HG03175 (cell line): Measurements from ENCODE around the gene CENATAC.
"Not testable (repeated sequence)": the region's sequence is repeated elsewhere in the genome, so short reads cannot be mapped to it uniquely, and the experiment has no call there.

ENCODE experiments used
- ATAC-seq: cut with Tn5 transposase; IDR thresholded peaks from one replicate; pipeline ENCODE4 v1.9.1; 2021; ENCODE audit warnings: mild to moderate bottlenecking, moderate library complexity; ENCODE audit not compliant: unreplicated experiment

Gene CENATAC

GRCh38 chr11:118997627-118998387, at the start of gene CENATAC:
TSS of gene CENATAC (plus strand) at chr11:118998138. CDS start at chr11:118998198, 60 bp downstream.
- peak; percentile 93 for ATAC-seq

- no peak for ATAC-seq
These were observed 44.7 kb upstream of the CENATAC start for GRCh38 chr11:118953265-118953664.

GRCh38 chr11:118953976-118954375, 44.0 kb upstream of the CENATAC start:
- not testable (repeated sequence) for ATAC-seq

GRCh38 chr11:118956094-118956846, 41.7 kb upstream of the CENATAC start, which contains the start of gene UPK2:
TSS of gene UPK2 (plus strand) at chr11:118956298. CDS start at chr11:118956351, 53 bp downstream.
- peak; percentile 76 for ATAC-seq

GRCh38 chr11:118956847-118957469, 41.0 kb upstream of the CENATAC start:
- no peak for ATAC-seq

- ATAC-seq = no peak
These were observed 40.4 kb upstream of the CENATAC start for GRCh38 chr11:118957549-118957948.

- ATAC-seq = no peak
These were observed 40.0 kb upstream of the CENATAC start for GRCh38 chr11:118957968-118958367.

- no peak for ATAC-seq
These were observed 39.4 kb upstream of the CENATAC start for GRCh38 chr11:118958577-118958976.

- ATAC-seq = no peak
These were observed 36.7 kb upstream of the CENATAC start for GRCh38 chr11:118961189-118961588.

GRCh38 chr11:118961591-118961990, 36.3 kb upstream of the CENATAC start:
- ATAC-seq = no peak

GRCh38 chr11:118969508-118969907, 28.4 kb upstream of the CENATAC start:
- ATAC-seq = not testable (repeated sequence)

GRCh38 chr11:118971646-118972045, 26.3 kb upstream of the CENATAC start, which contains the start of gene FOXR1:
TSS of gene FOXR1 (plus strand) at chr11:118971761. CDS start at chr11:118971932, 171 bp downstream.
- no peak for ATAC-seq

GRCh38 chr11:118973985-118974384, 24.0 kb upstream of the CENATAC start:
- ATAC-seq = no peak

- no peak for ATAC-seq
These were observed 21.9 kb upstream of the CENATAC start for GRCh38 chr11:118975771-118976709.

GRCh38 chr11:118979434-118979833, 18.5 kb upstream of the CENATAC start:
- no peak for ATAC-seq

GRCh38 chr11:118980191-118980881, 17.6 kb upstream of the CENATAC start:
- no peak for ATAC-seq

- ATAC-seq = not testable (repeated sequence)
These were observed 13.6 kb upstream of the CENATAC start for GRCh38 chr11:118984337-118984736.

GRCh38 chr11:118984825-118985224, 13.1 kb upstream of the CENATAC start:
- no peak for ATAC-seq

GRCh38 chr11:118988280-118988679, 9.7 kb upstream of the CENATAC start:
- ATAC-seq = no peak
